WI38 (cell line): ENCODE measurements around the gene CDR2.
"Not testable (repeated sequence)": the region's sequence is repeated elsewhere in the genome, so short reads cannot be mapped to it uniquely, and the experiment has no call there.

Experiments used
- H3K4me3 ChIP-seq: 2 replicates; pipeline ENCODE4 v1.5.1; 2011; ENCODE audit warnings: low read depth, mild to moderate bottlenecking, control low read depth, low read length
- CTCF ChIP-seq: IDR thresholded peaks from 2 replicates; pipeline ENCODE4 v1.5.1; 2012; ENCODE audit warnings: low read depth, mild to moderate bottlenecking, control low read depth, low read length

CDR2 gene

DNA sequence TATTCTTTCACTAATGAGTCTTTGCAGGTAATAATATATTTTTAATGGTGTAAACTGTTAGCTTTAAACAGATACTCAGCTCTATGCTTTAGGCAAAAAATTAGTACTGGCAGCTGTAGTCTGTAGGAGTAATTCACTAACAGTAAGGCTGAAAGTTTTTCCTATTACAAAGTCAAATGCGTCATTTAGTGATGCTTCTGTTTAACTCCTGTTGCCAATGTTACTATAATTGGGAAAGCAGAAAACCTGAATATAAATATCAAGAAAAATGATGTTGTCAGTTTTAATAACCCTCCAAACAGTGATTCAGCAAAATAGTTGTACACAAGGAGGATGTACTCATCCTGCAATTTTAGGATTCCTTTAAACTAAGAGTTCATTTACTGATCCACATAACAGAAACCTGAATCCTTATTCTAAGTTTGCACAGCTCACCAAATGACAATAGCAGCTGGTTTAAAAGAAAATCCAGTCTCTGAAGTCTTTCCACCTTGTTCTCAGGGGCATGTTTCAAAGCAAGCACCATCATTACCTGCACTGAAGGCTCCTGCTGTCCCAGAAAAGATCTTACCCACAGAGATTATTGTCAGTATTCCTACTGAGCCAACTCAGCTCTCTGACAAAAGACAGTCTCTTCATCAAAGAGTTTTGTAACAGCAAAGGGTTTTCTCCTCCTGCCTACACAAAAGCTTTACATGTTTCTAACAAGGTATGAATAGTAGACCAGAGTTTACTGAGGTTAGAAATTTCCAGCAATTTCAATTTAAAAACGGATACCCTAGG, 4.2 kb downstream of the CDR2 start:
- H3K4me3 ChIP-seq: peak overlapping the region; percentile 32
- no peak for TF ChIP-seq CTCF

DNA sequence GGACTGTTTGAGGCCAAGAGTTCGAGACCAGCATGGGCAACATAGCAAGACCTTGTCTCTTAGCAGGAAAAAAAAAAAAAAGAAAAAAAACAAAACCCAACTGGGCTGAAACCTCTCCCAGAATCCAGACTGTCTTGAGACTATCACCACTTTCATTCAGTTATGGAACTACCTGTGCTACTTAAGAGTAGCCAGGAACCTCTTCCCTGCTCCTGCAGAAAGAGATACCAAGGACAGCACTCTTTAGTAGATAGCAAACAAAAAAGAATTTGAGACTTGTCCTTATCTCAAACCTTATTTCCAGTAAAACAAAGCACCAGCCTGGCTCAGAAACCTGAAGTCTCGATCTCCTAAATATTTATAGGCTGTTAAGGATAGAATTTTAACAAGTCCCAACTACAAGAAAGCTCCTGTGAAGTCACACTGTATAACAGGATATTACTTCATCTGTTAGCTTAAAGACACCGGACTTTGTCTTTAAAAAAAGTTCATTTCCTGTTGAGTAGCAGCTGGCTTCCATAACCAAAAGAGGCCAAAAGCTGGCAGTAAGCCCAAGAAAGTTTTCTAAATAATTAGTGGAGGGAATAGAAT, 5.1 kb downstream of the CDR2 start:
- no peak for TF ChIP-seq CTCF
- H3K4me3 ChIP-seq: no peak overlapping the region

- H3K4me3 ChIP-seq: not testable (repeated sequence)
These were observed 6.1 kb downstream of the CDR2 start for GRCh38 chr16:22368200-22368826.

- no peak overlapping the region for H3K4me3 ChIP-seq
- no peak for TF ChIP-seq CTCF
These were observed 7.5 kb downstream of the CDR2 start for GRCh38 chr16:22366889-22367288.

DNA sequence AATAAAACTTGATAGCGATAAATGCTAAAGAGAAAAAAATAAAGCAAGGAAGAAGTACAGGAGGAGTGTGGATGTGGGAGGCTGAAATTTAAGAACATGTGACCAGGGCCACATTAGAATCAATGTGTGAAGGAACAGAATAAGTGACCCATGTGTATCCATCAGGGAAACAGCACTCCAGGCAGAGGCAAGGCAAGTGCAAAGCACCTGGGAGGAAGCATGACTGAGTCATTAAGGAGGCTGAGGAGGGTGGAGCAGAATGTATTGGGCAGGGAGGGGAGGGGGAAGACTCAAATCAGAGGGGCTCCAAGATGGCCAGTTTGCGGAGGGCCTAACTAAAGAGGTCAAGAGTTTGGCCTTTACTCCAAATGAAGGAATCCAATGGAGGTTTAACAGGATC, 8.0 kb downstream of the CDR2 start:
- no peak overlapping the region for H3K4me3 ChIP-seq
- TF ChIP-seq CTCF: no peak

DNA sequence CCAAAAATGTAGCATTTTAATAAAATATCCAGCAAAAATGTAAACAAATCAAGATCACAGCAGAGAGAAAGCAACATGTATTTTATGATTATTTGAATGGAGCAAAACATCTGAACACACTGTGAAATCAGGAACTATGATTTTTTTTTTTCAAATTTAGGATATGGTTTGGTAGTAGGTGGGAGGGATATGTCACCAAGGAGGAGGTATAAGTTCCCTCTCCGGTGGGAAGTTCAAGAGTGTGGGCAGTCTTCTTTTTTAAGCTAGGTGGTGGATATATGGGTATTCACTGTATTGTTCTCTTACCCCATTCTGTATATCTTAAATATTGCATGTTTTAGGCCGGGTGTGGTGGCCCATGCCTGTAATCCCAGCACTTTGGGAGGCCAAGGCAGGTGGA, 10.2 kb downstream of the CDR2 start:
- no peak overlapping the region for H3K4me3 ChIP-seq
- no peak for TF ChIP-seq CTCF

- TF ChIP-seq CTCF: no peak
These were observed 13.3 kb downstream of the CDR2 start for GRCh38 chr16:22360963-22361659.

More at GRCh38 chr16:22360963-22361659, 13.3 kb downstream of the CDR2 start:
- H3K4me3 ChIP-seq: no peak overlapping the region
